ENCODE measurements around the gene ZNF471.

The ZNF471 gene

GRCh38 chr19:56507446-56508289, at the start of gene ZNF471:
Gene ZNF471 (plus strand): TSS chr19:56507855. CDS start chr19:56511572, 3,717 bp downstream.
- DNase-seq = peak; percentile 99

- no peak for DNase-seq
Measured at GRCh38 chr19:56474308-56474707, 33.3 kb upstream of the ZNF471 start.

GRCh38 chr19:56476093-56476492, 31.6 kb upstream of the ZNF471 start:
- no peak for DNase-seq

GRCh38 chr19:56476651-56477428, 30.8 kb upstream of the ZNF471 start, which contains the start of gene ZNF667:
Gene ZNF667 (minus strand): TSS chr19:56477345. CDS start chr19:56462370, 14,975 bp downstream.
- peak; percentile 37 for DNase-seq

GRCh38 chr19:56477429-56478338, 30.0 kb upstream of the ZNF471 start:
- peak; percentile 94 for DNase-seq

GRCh38 chr19:56491399-56491798, 16.3 kb upstream of the ZNF471 start:
- DNase-seq = no peak

GRCh38 chr19:56504581-56504980, 3.1 kb upstream of the ZNF471 start:
- no peak for DNase-seq

GRCh38 chr19:56508290-56508778, 679 bp downstream of the ZNF471 start:
- DNase-seq = peak; percentile 23

- no peak for DNase-seq
Measured at GRCh38 chr19:56525214-56525860, 17.7 kb downstream of the ZNF471 start.

- no peak for DNase-seq
Measured at GRCh38 chr19:56537442-56537841, 29.8 kb downstream of the ZNF471 start.

- DNase-seq = peak; percentile 94
Measured at GRCh38 chr19:56538254-56538760, 30.7 kb downstream of the ZNF471 start.

- peak; percentile 92 for DNase-seq
Measured at GRCh38 chr19:56538761-56539263, 31.2 kb downstream of the ZNF471 start, which contains the start of gene ZFP28. Gene ZFP28 (plus strand): TSS chr19:56538948. CDS start chr19:56539019, 71 bp downstream.

- no peak for DNase-seq
Measured at GRCh38 chr19:56543776-56544175, 36.1 kb downstream of the ZNF471 start.

GRCh38 chr19:56547535-56547934, 39.9 kb downstream of the ZNF471 start:
- DNase-seq = no peak

- no peak for DNase-seq
Measured at GRCh38 chr19:56554272-56554869, 46.7 kb downstream of the ZNF471 start.

- no peak for DNase-seq
Measured at GRCh38 chr19:56562766-56563165, 55.1 kb downstream of the ZNF471 start.

- peak; percentile 68 for DNase-seq
Measured at GRCh38 chr19:56566904-56567273, 59.2 kb downstream of the ZNF471 start.

GRCh38 chr19:56567274-56568120, 59.8 kb downstream of the ZNF471 start, which contains the start of gene ZNF470:
Gene ZNF470 (plus strand): TSS chr19:56567468. CDS start chr19:56570312, 2,844 bp downstream.
- peak; percentile 95 for DNase-seq

GRCh38 chr19:56572589-56572988, 64.9 kb downstream of the ZNF471 start:
- no peak for DNase-seq

GRCh38 chr19:56573914-56574313, 66.3 kb downstream of the ZNF471 start:
- no peak for DNase-seq

Measured in NCI-H82 (cell line).